ENCODE data around the gene BEST2.

BEST2 gene

DNA sequence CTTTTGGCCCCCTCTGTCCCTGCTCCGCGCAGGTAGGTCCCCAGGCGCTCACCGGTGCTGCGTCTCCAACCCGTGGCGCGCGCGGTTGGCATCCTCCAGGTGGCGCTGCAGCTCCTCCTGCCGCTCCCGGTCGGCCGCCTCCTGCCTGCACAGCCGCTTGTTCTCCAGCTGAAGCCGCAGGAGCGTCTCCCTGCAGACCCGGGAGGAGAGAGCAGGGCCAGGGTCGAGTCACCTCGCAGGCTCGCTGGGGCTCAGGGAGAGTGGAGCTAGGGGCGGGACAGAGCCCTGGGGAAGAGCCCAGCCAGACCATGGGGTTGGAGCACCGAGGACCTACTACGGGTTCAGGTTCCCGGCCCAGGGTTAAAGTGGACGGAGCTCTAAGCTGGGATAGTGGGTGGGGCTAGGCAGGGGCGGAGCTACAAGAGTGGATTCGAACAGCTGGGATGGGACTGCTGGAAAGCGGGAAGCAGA, 14.5 kb downstream of the BEST2 start:
- H3K4me3 ChIP-seq (ENCODE audit: low read depth, low read length): peak overlapping the region; percentile 30

- H3K4me3 ChIP-seq (ENCODE audit: low read depth, low read length): no peak overlapping the region
Observed at GRCh38 chr19:12767150-12767549, 15.6 kb downstream of the BEST2 start.

- H3K4me3 ChIP-seq (ENCODE audit: low read depth, low read length): no peak overlapping the region
Observed at GRCh38 chr19:12767666-12768065, 16.1 kb downstream of the BEST2 start.

DNA sequence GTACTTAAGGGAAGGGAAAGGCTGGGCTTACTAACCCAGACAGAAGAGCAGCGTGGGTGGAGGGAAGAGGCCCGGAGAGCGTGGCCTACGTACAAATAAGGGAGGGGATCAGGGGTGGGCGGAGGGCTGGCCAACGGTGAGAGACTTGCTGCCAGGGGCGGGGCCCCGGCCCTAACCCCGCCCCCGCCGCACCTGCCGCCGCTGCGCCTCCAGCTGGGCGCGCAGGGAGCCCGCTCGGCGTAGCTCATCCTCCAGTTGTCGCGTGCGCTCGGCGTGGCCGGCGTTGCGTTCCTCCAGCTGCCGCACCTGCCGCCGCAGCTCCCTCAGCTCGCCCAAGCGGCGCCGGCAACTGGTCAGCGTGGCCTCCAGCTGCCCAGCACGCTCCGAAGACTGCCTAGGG, 18.1 kb downstream of the BEST2 start:
- no peak overlapping the region for H3K4me3 ChIP-seq (ENCODE audit: low read depth, low read length)

DNA sequence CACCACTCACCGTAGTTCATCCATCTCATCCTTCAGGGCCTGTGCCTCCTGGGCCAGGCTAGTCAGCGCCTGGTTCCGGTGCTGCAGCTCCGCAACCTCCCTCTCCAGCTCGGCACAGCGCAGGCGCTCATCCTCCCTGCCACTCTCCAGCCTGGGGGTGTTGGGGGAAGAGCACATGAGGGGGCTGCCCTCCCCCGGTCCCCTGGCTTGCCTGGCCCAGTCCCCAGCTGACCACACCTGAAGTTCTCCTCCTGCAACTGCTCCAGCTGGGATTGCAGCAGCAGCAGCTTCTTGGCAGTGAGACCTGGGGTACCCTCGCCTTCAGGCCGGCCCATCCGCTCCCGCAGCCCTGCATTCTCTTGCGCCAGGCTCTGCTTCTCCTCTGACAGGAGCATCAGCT, 19.3 kb downstream of the BEST2 start:
- no peak overlapping the region for H3K4me3 ChIP-seq (ENCODE audit: low read depth, low read length)

- no peak overlapping the region for H3K4me3 ChIP-seq (ENCODE audit: low read depth, low read length)
Observed at GRCh38 chr19:12772323-12772722, 20.7 kb downstream of the BEST2 start.

GRCh38 chr19:12773571-12773970, 22.0 kb downstream of the BEST2 start:
- H3K4me3 ChIP-seq (ENCODE audit: low read depth, low read length): no peak overlapping the region

DNA sequence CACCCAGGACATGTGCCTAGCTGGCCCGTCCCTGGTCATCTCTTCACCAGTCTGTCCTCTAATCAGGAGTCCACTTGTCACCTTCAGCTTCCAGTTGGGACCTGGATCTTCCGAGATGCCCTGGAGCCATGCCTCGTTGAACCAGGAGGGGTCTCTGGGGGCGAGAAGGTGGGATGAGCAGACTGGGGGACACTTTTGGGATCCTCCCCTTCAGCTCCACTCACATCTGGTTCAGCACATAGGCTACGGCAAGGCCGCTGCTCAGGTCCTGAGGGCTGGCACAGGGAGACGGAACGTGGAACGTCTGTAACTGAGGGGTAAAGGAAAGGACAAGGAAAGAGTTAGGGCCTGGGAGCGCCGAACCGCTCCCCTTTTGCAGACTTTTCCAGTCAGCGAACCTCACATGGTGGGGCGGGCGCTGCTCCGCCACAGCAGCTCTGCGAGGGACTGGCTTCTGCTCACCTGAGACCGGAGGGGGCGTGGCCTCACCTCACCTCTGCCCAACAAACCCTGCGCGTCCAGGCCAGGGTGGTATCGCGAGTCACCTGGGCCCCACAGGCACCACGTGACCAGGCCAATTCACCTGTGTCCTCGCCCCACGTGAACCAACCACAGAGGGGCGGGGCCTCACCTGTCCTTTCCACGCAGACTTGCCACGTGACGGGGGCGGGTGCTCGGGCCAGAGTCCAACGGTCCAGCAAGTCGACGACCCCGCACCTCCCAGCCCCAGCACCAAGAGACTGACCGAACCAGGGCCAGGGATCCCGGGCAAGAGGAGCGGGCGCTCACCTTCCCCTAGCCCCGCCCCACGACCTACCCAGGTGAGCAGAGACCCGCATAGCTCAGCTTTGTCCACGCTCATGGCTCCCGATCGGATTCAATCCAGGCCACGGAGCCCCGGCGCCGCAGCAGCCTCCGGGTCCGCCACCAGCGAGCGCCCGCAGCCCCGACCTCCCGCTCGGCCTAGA, 23.3 kb downstream of the BEST2 start, which contains the start of gene HOOK2:
Gene HOOK2 (minus strand): TSS at position 965 of the 968 bp plus-strand sequence. CDS start 103 bp downstream, at position 862.
- peak within 1 kb of the TSS; percentile 85 for H3K4me3 ChIP-seq (ENCODE audit: low read depth, low read length)

GRCh38 chr19:12777217-12778016, 25.8 kb downstream of the BEST2 start:
- H3K4me3 ChIP-seq (ENCODE audit: low read depth, low read length): peak overlapping the region; percentile 48

DNA sequence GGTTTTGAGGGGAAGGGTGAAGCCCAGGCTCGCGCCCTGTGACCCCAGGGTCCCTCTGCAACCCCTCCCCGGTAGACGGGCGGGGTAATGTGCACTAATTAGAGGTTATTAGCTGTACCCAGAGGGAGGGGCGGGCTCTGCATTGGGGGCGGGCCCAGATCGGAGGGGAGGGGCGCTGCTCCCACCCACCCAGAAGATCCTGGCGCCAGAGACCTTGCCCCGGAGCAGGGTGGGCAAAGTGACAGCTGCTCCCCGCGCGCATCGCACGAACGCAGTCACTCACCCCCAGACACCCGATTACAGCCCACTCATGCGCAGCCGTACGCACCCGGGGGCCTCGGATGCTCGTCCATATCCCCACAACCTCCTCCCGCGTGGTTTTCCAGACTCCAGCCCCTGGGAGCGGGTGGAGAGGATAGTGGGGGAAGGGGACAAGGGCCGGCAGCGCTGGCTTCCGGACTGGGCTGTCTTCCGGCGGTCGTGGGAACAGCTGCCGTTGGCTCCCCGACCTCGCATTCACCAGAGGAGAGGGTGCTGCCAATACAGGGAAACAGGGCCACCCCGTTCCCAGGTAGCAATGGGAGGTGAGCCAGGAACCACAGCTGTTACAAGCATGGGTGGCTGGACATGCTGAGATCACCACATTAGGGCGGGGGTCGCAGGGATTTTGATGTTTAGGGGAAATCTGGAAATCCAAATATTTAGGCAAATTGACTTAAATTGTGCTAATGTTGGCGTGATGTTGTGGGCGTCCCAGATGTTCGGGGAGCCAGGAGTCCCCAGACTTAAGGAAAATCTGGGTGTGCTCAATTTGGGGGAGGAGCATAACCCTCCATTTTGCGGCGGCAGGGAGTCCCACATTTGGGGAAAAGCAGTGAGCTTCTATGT, 26.7 kb downstream of the BEST2 start:
- H3K4me3 ChIP-seq (ENCODE audit: low read depth, low read length): peak overlapping the region; percentile 51

- H3K4me3 ChIP-seq (ENCODE audit: low read depth, low read length): peak overlapping the region; percentile 1
Observed at GRCh38 chr19:12778905-12779161, 27.2 kb downstream of the BEST2 start.

DNA sequence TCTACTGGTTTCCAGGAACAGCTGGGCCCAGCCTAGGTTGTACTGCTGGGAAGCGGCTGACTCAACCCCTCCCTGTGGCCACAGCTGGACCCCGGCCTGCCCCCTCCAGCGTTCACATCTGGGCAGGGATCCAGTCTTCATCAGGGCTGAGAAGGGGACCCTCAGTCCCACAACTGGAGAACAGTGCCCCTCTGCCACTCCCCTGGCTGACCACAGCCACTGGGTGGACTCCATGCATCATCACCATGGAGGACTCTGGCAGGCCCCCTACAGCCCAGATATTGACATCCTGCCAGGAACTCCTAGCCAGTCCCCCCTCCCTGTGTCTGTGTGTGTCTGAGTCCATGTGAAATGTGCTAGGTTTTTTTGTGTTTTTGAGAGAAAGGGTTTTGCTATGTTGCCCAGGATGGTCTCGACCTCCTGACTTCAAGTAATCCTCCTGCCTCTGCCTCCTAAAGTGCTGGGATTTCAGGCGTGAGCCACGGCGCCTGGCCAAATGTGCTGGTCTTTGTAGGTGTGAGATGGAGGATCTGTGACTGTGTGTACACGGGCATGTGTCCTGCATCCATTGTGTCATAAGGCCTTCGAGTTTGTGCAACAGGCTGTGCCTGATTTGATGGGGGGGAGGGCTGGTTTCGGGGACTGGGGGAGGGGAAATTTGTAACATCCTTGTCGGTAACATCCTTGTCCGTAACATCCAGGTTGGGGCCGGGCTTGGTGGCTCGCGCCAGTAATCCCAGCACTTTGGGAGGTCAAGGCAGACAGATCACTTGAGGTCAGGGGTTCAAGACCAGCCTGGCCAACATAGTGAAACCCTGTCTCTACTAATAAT, 27.8 kb downstream of the BEST2 start:
- H3K4me3 ChIP-seq (ENCODE audit: low read depth, low read length): no peak overlapping the region

- peak overlapping the region; percentile 47 for H3K4me3 ChIP-seq (ENCODE audit: low read depth, low read length)
Observed at GRCh38 chr19:12782174-12782423, 30.5 kb downstream of the BEST2 start.

DNA sequence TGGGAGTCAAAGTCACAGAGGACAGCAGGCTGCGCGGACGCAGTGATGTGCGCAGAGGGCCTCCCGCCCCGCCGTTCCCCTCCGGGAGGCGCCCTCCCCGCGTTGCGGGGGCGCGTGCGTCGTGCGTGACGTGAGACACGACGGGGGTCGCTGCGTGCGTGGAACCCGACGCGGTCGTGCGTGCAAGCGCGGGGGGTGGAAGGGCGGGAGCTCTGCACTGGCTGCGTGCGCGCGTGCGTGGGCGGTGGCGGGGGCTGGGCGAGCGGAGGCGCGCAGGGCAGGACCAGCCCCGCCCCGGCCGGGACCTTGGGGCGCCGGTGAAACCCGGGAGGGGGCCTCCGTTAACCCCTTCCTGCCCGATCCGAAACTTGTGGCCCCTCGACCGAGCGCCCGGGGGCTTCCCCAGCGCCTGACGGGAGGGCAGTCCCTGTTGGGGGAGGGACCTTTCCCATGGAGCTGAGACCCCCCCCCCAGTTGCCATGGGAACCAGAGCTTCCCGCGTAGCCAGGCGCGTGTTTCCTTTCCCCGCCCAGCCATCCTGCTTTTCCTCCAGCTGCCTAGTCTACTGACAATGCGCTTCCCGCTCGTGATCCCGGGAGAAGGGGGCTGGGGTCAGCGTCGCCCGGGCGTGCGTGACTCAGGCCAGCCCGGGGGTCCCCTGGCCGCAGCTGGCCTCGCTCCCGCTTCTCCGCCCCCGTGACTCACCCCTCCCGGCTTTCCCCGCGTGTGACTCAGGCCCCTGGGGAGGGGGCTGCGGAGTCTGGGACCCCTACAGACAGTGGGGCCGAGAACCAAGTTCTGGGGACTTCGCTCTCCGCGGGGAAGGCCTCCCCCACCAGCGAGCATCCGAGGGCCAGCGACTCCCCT, 31.1 kb downstream of the BEST2 start:
- peak overlapping the region; percentile 47 for H3K4me3 ChIP-seq (ENCODE audit: low read depth, low read length)

GRCh38 chr19:12783291-12783848, 31.8 kb downstream of the BEST2 start:
- H3K4me3 ChIP-seq (ENCODE audit: low read depth, low read length): peak overlapping the region; percentile 47

DNA sequence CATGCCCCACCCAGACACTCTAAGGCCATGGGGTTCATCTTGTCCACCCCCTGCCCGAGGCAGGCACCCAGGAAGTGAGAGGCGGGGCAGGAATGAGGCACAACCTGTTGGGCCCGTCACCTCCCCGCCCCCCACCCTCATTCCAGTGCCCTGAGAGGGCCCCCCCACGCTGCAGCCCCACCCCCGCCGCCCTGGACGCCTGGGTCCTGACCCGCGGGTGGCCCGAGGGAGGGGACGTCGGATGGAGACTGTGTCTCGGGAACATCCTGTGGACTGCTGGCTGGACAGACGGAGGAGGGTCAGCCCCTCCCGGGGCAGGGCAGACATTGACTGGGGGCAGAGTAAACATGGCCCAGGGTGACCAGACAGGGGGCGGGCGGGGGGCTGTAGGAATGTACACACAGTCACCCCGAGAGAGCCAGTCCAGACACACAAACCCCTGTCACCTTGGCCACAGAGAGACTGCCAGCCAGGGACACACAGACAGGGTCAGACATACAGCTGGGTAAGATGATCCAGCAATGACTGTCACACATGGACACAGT, 32.3 kb downstream of the BEST2 start:
- no peak overlapping the region for H3K4me3 ChIP-seq (ENCODE audit: low read depth, low read length)

DNA sequence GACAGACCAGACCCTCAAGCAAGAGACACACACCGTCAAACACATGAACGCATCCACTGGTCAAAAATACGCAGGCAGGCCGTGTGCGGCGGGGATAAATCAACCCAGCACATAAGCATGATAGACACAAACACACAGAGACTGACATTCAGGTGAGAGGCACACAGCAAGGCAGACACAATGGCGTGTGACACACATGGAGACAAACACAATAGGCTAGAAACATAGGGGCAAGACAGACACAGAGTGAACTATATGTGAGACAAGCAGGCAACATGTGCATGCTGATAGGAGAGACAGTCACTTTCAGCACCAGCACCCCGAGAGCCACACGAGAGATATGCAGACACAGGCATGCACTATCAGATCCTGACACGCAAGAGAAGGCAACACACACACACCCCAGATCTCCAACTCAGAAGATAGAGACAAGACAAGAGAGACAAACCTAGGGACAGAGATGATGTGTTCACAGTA, 32.8 kb downstream of the BEST2 start:
- no peak overlapping the region for H3K4me3 ChIP-seq (ENCODE audit: low read depth, low read length)

- H3K4me3 ChIP-seq (ENCODE audit: low read depth, low read length): no peak overlapping the region
Observed at GRCh38 chr19:12784871-12785430, 33.4 kb downstream of the BEST2 start.
